Adrenal gland (tissue), 5 donors: ENCODE results near the gene IQGAP2.

Source experiments
- POLR2A ChIP-seq, 2 donors: fragments of 450-650 bp; IDR thresholded peaks; one replicate each; pipeline ENCODE4 v1.6.1; 2017; ENCODE audit warnings: antibody characterized with exemption in 2 of 2, mild to moderate bottlenecking in 2 of 2, moderate library complexity in 1 of 2
- TF ChIP-seq, protein P1 (sequence below), 6 experiments: fragments of 450-650 bp in 4 of 6; fragments of 200-600 bp in 2 of 6; sonication (generic) in 1 of 6; IDR thresholded peaks; 1 replicate in 5 of 6; 2 replicates in 1 of 6; pipeline versions ENCODE4 v1.5.1 to v1.8.0; 2016 to 2021; ENCODE audit warnings: antibody characterized with exemption in 6 of 6, mild to moderate bottlenecking in 2 of 6, moderate library complexity in 1 of 6
- donor health status: DM: no; HTN: no; CAD: no.

DNA sequence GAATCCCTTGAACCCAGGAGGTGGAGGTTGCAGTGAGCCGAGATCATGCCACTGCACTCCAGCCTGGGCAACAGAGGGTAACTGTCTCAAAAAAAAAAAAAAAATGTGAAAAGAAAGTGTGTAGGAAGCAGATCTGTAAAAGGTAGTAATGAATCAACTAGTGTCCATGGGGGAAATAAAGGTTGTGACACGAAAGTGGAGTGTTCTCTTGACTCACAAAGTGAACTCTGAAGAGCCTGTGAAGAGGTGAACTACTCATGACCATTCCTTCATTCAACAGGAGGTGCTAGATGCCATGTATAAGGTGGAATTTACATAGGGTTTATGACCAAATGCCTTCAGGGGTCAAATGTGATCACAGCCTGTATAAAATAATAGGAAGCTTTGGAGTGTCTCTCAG is 12.8 kb downstream of the IQGAP2 start:
- TF ChIP-seq, protein P1, sequence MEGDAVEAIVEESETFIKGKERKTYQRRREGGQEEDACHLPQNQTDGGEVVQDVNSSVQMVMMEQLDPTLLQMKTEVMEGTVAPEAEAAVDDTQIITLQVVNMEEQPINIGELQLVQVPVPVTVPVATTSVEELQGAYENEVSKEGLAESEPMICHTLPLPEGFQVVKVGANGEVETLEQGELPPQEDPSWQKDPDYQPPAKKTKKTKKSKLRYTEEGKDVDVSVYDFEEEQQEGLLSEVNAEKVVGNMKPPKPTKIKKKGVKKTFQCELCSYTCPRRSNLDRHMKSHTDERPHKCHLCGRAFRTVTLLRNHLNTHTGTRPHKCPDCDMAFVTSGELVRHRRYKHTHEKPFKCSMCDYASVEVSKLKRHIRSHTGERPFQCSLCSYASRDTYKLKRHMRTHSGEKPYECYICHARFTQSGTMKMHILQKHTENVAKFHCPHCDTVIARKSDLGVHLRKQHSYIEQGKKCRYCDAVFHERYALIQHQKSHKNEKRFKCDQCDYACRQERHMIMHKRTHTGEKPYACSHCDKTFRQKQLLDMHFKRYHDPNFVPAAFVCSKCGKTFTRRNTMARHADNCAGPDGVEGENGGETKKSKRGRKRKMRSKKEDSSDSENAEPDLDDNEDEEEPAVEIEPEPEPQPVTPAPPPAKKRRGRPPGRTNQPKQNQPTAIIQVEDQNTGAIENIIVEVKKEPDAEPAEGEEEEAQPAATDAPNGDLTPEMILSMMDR (IDR thresholded peaks at IDR 0.05), result no peak
- no peak for TF ChIP-seq POLR2A (IDR thresholded peaks at IDR 0.05)
